Heart right ventricle (tissue), 16 donors: Measurements from ENCODE around the gene SEMA7A. TPM values are rescaled to one million over a fixed set of nuclear protein-coding genes. Genes with fewer than 3 reads are reported as not detected.

Experiments used
- ATAC-seq, 8 donors: fragments of 200-7000 bp; cut with Tn5 transposase; one replicate each; pipeline ENCODE4 v1.9.1; 2020; ENCODE audit warnings: mild to moderate bottlenecking in 8 of 8, moderate library complexity in 8 of 8, moderate number of reproducible peaks in 1 of 8
- DNase-seq, 2 donors: peaks; one replicate each; pipeline ENCODE4 v3.0.0-alpha.2; 2020
- H3K27ac ChIP-seq, 10 donors: fragments of 200-600 bp; sonication (generic) in 2 of 10; one replicate each; pipeline versions ENCODE4 v1.5.0 to v1.8.0; 2020 to 2022; ENCODE audit warnings: mild to moderate bottlenecking in 3 of 10
- H3K27me3 ChIP-seq, 7 donors: fragments of 200-600 bp; one replicate each; pipeline ENCODE4 v1.8.0; 2021 to 2022; ENCODE audit warnings: mild to moderate bottlenecking in 2 of 7
- H3K36me3 ChIP-seq, 9 donors: fragments of 200-600 bp; sonication (generic) in 1 of 9; one replicate each; pipeline versions ENCODE4 v1.5.0 to v1.8.0; 2020 to 2022; ENCODE audit warnings: mild to moderate bottlenecking in 2 of 9
- H3K4me1 ChIP-seq, 9 donors: fragments of 200-600 bp; sonication (generic) in 1 of 9; one replicate each; pipeline versions ENCODE4 v1.5.0 to v1.8.0; 2020 to 2022; ENCODE audit warnings: mild to moderate bottlenecking in 4 of 9
- H3K4me3 ChIP-seq, 10 donors: fragments of 200-600 bp; sonication (generic) in 2 of 10; one replicate each; pipeline versions ENCODE4 v1.5.0 to v1.8.0; 2020 to 2022; ENCODE audit warnings: mild to moderate bottlenecking in 7 of 10, moderate library complexity in 2 of 10
- H3K9me3 ChIP-seq, 11 donors: fragments of 200-600 bp in 10 of 11; sonication (generic) in 2 of 11; one replicate each; pipeline versions ENCODE4 v1.5.0 to v1.8.0; 2013 to 2022; ENCODE audit warnings: mild to moderate bottlenecking in 2 of 11, control low read depth in 1 of 11, moderate library complexity in 1 of 11
- CTCF ChIP-seq, 9 donors: fragments of 200-600 bp; sonication (generic) in 2 of 9; IDR thresholded peaks; one replicate each; pipeline versions ENCODE4 v1.5.0 to v1.8.0; 2021 to 2022; ENCODE audit warnings: antibody characterized with exemption in 9 of 9, mild to moderate bottlenecking in 5 of 9, moderate library complexity in 1 of 9
- WGBS, 2 donors: extraction: QIAGEN DNeasy Blood & Tissue Kit; methylation state at CpG; one replicate each; pipeline ENCODE4 v1.1.7; 2013; ENCODE audit warnings: inconsistent platforms in 1 of 2; 5-methylcytosine and 5-hydroxymethylcytosine counted together
- intact Hi-C, 10 donors: fragments of 100-400 bp; cut with DNase I; formaldehyde crosslinking; loops; one replicate each; pipeline versions ENCODE4 v1.11.1 to v1.14.2; 2022
- polyA plus RNA-seq, 2 donors: library from polyadenylated mRNA; stranded (reverse); fragments of 200-250 nt; gene quantifications; one replicate each; pipeline ENCODE4 v1.2.3, GENCODE V29; 2013
- total RNA-seq, 10 donors: library from RNA; stranded (reverse); fragmentation: NEBNext Ultra II Directional in 3 of 10; extraction: Animal tissue kit (Norgen Biotek cat#: 25700) in 3 of 10; gene quantifications; one replicate each; pipeline versions ENCODE4 v1.2.1 to v1.2.4, GENCODE V29; 2021 to 2023
- donor health status: Arrhythmogenic right ventricular cardiomyopathy.
- donor health status: ischemic (EF 13 %, LVEDD 7.1; RV severe dilation, severe dysfunction).
- donor health status: healthy with polysubstance abuse.
- donor health status: DM: no; HTN: yes; CAD: no.
- donor health status: DM: no; HTN: no; CAD: no.
- donor health status: ischemic (EF 25% LVEDD 6.9; RV normal size, moderate dysfunction).
- donor health status: ischemic (EF 25% LVEDD 5.7; RV mildly dilated, moderate dysfunction).
- donor health status: healthy.
- donor health status: DM: yes; HTN: yes; CAD: no.
- donor health status: Ischemic cardiomyopathy.
- donor health status: ischemic (EF 35%, LVEDD 5.7; RV mildly dilated, moderate dysfunction).
- donor health status: nonischemic (EF 11% LVEDD 7.7; RV severe dilation, severe dysfunction).
- donor health status: DM: yes; HTN: yes; CAD: no.
- donor health status: PGD.
- donor health status: ischemic (EF 29% LVEDD 5.4; RV normal size, mild dysfunction).
- donor health status: nonischemic (EF 23%, LVEDD 6.1; RV moderate dilation, normal function).

The SEMA7A gene
- total and polyA plus RNA-seq, 12 donors = 0.59 to 5.1 (median 1.6) TPM

GRCh38 chr15:74463634-74464033 lies 29.9 kb upstream of the SEMA7A start:
- DNase-seq (no peak), ATAC-seq (no peak)
- Histone ChIP-seq H3K4me1 (peaks cover 0 to 25% (median 18%) of the 10 kb centered on the region in 9 donors), H3K36me3 (peaks cover 0 to 17% (median 0%) of the 10 kb centered on the region in 9 donors), H3K9me3 (peaks cover 0 to 6% (median 0%) of the 10 kb centered on the region in 11 donors), H3K27me3 (no peaks in the 10 kb centered on the region), H3K4me3 (no peak overlapping the region), H3K27ac (no peak overlapping the region)
- intact Hi-C loops = loop anchor here in 6 of 10 donors (5.0 to 10.0 kb wide), 5 partner anchors 71 to 154 kb away; partner anchors contain the start of genes ARID3B (in 3 of the 6) and CLK3 (in 3 of the 6)
- TF ChIP-seq CTCF (IDR thresholded peaks at IDR 0.05) = no peak

- Histone ChIP-seq H3K36me3 (peaks cover 0 to 28% (median 10%) of the 10 kb centered on the region in 9 donors), H3K27ac (peak overlapping the region in 9 of 10 donors; percentile 79 to 92 (median 88)), H3K9me3 (peaks cover 0 to 6% (median 0%) of the 10 kb centered on the region in 11 donors), H3K27me3 (no peaks in the 10 kb centered on the region), H3K4me1 (peaks cover 0 to 25% (median 18%) of the 10 kb centered on the region in 9 donors), H3K4me3 (peak overlapping the region in 9 of 10 donors; percentile 50 to 95 (median 72))
- intact Hi-C loops = loop anchor here in 7 of 10 donors (2.0 to 10.0 kb wide), 8 partner anchors 73 to 155 kb away; partner anchors contain the start of genes ARID3B (in 4 of the 7) and CLK3 (in 3 of the 7)
- no peak for ATAC-seq
- DNase-seq = no peak
- 42 to 45% methylated on average over 8 of the region's 8 CpGs for whole genome bisulfite sequencing, 2 donors
- TF ChIP-seq CTCF (IDR thresholded peaks at IDR 0.05) = no peak
Observed at GRCh38 chr15:74461847-74462511, 28.2 kb upstream of the SEMA7A start.

GRCh38 chr15:74460871-74461846 lies 27.4 kb upstream of the SEMA7A start, which contains the start of gene UBL7:
Gene UBL7 (minus strand): TSS chr15:74461160. CDS start chr15:74458867, 2,293 bp downstream.
- ATAC-seq (peak; percentile 99 to 100 (median 99)), DNase-seq (peak; percentile 95 to 98)
- Histone ChIP-seq H3K9me3 (peaks cover 0 to 6% (median 0%) of the 10 kb centered on the region in 11 donors), H3K27me3 (no peaks in the 10 kb centered on the region), H3K4me3 (peak within 1 kb of the TSS; percentile 48 to 95 (median 72)), H3K36me3 (peaks cover 0 to 36% (median 18%) of the 10 kb centered on the region in 9 donors), H3K4me1 (peaks cover 0 to 25% (median 18%) of the 10 kb centered on the region in 9 donors), H3K27ac (peak within 1 kb of the TSS; percentile 54 to 92 (median 86))
- TF ChIP-seq CTCF (IDR thresholded peaks at IDR 0.05) = peak in 5 of 9 donors; percentile 14 to 48 (median 45)
- intact Hi-C loops = loop anchor here in 7 of 10 donors (2.0 to 10.0 kb wide), 8 partner anchors 74 to 156 kb away; partner anchors contain the start of genes ARID3B (in 4 of the 7) and CLK3 (in 3 of the 7)
- 0 to 1% methylated on average over 54 of the region's 54 CpGs for WGBS, 2 donors
